SKM-1 (cell line): ENCODE data around the gene CDH13.

ENCODE experiments used
- DNase-seq: peaks from one replicate; lab custom pipeline; 2025; ENCODE audit not compliant: unreplicated experiment; lab: John Stamatoyannopoulos, UW

CDH13 gene

DNA sequence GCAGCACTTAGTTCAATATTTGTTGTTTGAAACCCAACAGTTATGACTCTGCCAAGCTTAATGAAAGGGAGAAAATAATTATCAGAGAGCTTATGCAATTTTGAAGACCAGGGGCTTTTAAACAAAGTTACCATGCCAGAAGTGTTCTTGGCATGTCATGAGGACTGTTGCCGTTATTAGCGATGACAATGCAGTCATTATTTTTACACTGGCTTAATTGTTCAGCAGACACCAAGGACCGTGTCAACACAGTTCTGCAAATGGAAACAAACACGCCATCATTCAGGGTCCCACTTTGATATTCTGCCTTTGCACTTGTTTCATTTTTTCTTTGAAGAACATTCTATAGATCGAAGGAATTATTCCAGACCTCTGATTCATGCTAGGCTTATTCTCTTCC, 518.5 kb downstream of the CDH13 start:
- DNase-seq = no peak

DNA sequence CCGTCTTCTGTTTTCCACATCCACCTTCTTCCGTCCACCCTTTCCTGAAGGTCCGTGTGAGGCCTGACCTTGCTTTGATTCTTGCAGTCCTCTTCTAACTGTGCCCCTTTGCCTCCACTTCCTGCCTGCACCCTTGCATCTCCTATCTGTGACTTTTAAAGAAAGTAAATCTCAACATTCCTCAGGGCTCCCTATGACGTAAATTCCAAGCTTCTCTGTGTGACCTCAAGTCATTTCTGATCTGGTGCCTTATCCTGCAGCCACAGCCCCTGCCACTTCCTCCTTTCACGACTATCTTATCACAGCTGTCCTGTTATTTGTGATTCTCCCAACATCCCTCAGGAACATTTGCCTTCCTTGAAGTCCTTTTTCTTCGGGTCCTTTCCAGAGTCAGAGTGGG, 520.5 kb downstream of the CDH13 start:
- no peak for DNase-seq

DNA sequence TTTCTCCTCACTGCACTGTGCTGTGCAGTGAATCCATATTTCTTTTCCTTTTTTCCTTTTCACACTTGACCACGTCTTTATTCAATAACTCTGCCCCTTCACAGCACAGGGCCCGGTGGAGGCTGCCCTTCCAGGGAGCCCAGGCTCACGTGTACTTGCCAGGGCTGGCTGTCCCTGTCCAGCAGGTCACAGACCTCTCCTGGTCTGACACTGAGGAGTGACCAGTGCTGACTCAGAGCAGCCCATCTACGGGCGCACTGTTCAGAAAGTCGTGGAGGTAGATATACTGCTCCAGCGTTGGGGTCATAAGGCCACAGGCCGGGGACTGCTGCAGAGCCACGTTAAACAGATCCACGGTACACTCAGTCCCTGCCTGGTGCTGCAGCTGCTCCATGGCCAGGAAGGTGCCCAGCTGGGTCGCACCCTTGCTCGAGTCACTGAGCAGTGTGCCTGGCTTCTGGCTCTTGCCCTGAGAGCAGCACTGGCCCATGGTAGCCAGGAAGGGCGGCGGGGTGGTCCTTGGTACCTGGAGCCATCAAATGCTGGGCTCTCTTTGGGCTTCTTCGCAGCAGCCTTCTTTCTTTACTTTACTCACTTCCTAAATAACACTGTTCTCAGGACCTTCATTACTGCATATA, 531.7 kb downstream of the CDH13 start:
- no peak for DNase-seq

DNA sequence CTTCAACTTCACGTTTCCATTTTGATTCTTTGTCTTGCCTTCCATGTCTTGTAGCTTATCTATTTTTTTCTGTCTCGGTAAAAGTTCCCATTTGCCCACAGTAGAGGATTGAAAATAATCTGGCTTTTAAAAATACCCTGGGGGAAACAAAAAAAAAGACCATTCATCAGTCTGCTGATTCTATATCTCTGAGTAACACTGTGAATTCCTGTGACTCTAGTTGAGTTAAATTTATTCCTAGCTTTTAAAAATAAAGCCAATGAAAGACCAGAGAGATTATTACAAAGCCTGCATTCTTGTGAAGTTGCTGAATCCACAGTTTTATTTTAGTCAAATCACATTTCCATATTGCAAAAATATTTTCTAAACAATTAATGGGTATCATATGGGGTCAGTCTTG, 532.3 kb downstream of the CDH13 start:
- DNase-seq = no peak

DNA sequence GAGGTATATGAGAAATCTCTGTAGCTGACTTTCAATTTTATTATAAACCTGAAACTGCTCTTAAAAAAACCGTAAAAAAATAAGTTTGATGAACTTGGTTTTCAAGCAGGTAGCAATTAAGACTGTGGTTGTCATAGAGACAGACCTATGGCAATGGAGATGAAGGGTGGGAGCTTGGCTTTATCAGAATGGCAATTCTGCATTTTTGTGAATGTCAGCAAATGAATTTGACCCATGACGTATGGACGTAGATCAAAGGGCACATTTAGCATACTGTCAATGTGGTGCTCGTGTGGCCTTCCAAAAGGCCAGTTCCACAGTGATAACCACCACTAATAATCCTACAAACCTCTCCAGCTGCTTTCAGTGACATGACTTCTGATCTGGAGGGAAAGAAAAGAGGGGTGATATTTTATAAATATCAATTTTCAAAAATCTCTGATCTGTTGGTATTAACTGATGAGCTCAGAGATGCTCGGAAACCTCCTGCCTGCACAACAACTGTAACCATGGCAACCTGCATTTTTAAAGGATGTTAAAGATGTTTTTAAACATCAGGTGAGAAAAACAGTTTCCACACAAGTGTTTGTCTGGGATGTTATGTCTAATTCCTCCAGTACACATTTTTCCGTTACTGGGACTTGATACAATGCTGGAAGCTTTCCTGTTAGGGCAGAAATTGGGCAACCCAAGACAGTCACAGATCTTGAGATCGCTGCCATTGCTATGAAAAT, 533.7 kb downstream of the CDH13 start:
- no peak for DNase-seq

DNA sequence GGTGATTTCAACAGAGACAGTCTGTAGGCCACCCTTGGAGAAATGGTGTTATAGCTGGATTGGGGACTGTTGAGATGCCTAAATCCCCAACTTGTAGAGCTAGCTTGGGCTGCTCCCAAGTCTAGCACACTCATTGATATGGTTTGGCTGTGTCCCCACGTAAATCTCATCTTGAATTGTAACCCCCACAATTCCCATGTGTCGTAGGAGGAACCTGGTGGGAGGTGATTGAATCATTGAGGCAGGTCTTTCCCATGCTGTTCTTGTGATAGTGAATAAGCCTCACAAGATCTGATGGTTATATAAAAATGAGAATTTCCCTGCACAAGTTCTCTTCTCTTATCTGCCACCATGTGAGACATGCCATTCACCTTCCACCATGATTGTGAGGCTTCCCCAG, 536.0 kb downstream of the CDH13 start:
- DNase-seq = no peak

DNA sequence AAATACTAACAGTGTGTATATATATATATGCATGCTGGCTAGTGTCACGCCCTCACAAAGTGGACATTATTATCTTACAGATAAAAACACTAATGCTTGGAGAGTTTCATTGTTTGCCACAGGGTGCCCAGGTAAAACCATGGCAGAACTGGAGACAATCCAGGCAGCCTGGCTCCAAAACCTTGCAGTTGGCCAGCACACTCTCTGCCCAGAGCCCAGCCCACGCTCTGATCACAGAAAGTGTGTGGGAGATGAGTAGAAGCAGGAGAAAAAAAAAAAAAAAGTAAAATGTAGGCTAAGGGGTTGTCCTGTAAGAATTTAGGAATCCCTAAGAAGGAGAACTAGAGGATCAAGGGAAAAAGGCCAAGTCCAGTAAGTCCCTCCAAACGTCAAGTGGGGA, 538.0 kb downstream of the CDH13 start:
- no peak for DNase-seq

DNA sequence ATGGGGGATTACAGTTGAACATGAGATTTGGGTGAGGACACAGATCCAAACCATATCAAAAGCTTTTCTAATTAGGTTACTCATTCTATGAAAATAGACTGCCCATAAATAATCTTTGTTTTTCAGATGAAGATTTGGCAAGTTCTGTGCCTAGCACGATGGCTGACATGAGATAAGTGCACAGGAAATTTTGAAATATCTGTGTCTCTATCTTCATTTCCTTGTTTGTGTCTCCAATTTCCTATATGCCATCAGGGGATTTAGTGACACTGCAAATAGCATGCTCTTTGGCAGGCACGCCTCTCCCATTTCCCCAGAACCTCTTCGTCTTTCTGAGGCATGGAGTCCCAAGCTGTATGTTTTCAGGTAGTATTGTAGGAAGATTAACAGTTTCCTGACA, 544.6 kb downstream of the CDH13 start:
- DNase-seq = no peak

DNA sequence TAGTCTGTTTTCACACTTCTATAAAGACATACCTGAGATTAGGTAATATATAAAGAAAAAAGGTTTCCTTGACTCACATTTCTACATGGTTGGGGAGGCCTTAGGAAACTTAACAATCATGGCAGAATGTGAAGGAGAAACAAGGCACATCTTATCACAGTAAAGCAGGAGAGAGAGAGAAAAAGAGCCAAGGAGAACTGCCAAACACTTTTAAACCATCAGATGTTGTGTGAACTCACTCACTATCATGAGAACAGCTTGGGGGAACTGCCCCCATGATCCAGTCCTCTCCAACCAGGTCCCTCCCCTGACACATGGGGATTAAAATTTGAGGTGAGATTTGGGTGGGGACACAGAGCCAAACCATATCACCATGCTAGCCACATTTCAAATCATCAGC, 547.9 kb downstream of the CDH13 start:
- DNase-seq = no peak

DNA sequence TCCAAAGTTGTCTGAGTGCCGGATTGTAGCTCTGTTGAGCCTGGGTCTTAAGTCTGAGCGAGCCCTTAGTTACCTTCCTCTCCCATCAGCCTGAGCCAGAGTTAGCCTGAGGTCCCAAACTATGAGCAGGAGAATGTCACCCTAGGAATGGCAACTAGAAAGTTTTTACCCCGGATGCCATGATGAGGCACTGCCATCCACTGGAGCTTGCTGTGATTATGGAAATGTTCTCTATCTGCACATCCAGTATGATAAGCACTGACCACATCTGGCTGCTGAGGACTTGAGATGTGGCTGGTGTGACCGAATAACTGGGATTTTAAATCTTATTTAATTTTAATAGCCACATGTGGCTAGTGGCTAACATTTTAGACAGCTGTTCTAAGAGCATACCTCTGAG, 550.0 kb downstream of the CDH13 start:
- DNase-seq = no peak

DNA sequence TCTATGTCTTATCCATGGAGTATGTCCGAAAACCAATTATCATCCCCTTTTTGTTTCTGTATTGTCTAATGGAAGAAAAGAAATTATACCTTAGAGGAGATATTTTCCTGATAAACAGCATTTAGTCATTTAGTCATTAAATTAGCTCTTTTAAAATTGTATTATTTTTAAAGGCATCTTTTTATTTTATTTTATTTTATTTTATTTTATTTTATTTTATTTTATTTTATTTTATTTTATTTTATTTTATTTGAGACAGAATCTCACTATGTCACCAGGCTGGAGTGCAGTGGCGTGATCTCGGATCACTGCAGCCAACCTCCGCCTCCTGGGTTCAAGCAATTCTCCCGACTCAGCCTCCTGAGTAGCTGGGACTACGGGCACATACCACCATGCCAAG, 559.1 kb downstream of the CDH13 start:
- no peak for DNase-seq

DNA sequence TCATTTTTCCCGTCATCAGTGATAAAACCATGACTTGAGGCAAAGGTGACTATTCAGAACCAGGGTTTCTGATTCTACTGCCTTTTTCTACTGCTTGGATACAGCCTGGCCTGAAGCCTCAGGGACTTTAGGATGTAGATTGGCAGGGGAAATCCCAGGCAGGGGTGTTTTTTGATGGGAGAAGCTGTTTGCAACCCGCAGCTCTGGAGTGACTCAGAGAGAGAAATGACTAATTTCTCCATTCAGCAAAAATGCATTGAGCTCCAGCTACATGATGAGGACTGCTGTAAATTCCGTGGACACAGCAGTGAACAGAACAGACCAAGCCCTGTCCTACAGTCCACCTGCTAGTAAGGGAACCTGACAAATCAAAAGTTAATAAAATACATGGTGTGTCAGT, 560.6 kb downstream of the CDH13 start:
- DNase-seq = no peak

DNA sequence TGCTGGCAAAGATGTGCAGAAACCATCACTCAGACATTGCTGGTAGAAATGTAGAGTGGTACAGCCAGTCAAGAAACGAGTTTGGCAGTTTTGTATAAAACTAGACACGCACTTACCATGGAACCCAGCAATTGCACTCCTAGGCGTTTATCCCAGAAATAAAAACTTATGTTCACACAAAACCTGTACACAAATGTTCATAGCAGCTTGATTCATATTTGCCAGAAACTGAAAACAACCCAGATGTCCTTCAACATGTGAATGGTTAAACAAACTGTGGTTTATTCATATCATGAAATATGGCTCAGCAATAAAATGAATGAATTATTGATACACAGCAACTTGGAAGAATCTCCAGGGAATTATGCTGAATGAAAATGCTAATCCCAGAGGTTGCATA, 570.0 kb downstream of the CDH13 start:
- DNase-seq = no peak

DNA sequence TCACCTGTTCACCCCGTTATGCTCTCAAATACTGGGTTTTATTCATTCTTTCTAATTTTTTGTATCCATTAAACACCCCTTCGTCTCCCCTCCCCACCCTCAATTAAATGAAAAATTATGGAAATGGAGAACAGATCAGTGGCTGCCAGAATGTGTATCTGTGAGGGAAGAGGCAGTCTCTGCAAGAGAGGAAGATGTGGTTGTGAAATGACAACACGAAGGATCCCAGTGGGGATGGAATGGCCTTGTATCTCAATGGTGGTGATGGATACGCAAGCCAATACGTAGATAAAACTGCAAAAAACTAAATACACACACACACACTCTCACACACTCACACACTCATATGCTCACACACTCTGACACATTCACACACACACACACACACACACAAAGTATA, 570.7 kb downstream of the CDH13 start:
- no peak for DNase-seq

DNA sequence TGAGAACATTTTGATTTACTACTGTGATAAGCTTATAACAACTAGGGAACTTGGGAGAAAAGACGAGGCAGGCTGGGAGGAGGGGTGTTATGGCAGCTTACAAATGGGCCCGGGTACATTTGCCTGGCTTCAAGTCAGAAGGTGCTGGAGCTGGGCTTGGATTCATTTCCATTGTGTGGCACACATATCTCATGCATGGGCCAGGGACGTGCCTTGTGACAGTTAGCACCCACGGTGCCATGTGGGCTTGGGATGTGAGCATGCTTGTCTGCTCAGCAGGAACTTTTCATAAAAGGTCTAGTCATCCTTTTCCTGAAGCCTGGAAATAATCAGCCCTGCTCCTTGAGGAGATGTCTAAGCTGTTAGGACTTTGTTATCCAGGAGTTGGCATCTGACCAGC, 572.2 kb downstream of the CDH13 start:
- no peak for DNase-seq

DNA sequence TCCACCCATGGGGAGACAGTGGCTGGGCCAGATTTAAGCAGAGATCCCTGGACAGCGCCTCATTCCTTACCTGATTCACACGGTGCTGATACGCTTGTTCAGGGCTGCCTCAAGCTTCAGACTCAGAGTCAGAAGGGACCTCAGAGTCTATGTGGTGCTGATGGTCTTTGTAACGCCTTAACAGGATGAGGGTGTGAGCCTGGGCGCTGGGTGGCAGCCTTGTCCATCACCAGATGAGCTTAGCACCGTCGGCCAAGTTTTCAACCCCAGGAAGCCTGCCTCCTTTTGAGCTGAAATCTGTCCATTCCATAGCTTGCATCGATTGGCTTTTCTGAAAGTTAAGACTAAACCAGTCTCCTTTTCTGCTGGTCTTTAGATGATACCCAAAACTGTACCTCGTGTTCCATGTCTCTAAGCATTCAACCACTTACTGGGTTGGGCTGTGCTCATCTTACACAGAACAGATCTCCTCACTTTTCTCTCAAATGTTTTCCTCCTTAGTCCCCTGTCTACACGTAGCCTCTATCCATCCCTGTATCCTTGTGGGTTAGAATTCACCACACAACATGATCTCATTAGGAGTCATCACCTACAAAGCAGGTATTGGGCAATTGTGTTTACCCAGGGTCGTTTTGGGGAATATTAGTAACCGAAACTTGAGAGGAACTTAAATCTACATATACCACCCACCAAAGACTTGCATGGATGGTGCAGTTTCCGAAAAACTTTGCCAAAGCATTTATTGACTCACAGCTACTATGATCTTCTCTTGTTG, 573.4 kb downstream of the CDH13 start:
- DNase-seq = no peak

DNA sequence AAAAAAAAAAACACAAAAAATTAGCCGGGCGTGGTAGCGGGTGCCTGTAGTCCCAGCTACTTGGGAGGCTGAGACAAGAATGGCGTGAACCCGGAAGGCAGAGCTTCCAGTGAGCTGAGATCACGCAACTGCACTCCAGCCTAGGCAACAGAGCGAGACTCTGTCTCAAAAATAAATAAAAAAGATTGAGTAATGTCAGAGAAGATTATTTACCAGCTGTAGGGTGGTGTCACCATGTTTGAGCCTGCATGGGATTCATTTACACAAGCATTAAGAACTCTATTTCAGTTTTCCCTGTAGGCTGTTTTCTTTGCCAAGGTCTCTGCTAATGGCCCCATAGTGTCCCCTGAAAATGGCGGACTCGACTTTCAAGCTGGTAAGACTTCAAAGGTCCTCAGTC, 575.0 kb downstream of the CDH13 start:
- DNase-seq = no peak

DNA sequence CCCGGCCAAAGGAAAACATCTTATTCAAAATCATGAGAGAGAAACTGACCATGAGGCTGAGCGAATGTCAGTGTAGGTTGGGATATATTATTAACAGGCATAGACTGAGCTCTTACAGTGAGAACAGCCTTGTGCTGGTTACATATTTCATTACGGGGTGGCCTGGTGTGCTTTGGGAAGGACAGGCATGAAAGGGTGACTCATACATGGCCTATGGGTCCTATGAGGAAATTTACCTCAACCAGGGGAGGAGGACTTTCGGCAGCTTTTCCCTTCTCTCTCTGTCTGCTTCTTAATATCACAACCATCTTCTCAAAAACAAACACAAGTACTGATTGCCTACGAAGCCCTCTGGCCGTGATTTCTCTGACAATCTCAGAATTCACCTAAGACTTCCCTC, 579.1 kb downstream of the CDH13 start:
- DNase-seq = no peak

DNA sequence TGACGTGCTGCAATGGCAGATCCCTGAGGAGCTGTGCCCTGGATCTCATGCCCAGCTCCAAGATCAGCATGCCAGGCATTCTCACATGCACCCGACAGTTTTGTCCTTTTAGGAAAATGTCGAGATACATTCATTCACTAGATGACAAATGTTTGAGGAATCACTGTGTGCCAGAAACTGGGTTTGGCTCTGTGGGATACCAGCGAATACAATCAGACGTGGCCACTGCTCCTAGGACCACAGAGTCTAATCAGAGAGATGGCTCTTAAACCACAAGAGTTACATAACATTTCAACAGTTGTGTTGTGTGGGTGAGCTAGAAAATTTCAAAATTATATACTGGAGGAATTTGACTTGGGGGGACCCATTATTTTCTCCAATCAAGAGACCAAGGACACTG, 579.7 kb downstream of the CDH13 start:
- DNase-seq = no peak

DNA sequence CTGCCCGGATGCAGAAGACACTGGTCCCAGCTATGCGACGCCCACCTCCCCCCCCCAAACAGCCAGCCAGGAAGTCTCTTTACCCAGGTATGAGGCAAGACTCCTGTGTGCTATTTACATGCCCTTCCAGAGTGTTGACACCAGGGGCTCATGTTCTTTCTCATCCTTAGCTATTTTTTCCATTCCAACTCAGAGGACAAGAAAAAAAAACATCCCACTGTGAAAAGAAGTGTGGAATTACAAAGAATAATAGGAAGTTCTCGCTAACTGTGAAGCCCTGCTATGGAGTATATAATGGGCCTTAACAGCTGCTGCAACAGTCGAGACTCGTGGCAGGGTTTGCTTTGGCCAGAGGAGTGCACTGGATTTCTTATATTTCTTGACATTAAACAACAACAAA, 584.9 kb downstream of the CDH13 start:
- DNase-seq = no peak

DNA sequence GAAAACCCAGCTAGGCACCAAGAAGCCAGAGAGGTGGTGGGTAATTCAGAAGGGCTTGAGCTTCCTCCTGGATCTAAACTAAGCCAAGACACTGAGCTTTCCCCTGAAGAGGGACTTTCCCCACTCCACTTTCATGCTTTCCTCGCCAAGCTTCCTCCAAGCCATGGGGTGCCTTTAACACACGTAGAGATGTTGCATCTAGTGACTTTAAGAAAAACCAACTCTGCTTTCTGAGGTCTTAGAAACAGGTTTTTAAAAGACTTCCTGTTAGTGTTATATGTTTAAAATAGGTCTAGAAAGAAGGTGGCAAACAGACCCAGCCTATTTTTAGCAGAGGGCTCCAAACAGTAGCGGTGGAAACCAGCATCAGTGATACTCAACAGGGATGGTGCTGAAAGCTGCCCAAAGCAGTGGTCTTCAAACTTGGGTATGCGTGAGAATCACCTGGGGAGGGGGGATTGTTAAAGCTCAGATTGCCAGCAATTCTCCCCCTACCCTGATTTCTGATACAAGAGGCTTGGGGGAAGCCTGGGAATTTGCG, 585.6 kb downstream of the CDH13 start:
- no peak for DNase-seq

DNA sequence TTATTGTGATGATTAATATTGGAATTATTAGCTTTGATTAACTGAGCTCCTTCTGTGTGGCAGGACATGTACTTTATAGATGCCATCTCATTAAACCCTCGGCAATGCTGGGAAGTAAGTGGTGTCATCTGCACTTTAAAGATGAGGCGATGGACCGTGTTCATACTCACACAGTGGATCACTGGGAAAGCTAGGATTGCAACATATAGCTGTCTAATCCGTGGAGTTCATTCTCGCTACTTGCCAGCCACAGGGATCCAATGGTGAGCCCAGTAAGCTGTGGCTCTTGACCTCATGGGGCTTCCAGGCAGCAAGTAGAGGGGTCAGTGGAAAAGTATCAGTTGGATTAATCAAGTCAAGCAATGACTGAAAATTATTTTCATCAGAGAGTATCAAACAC, 587.9 kb downstream of the CDH13 start:
- DNase-seq = no peak
